Mesenchymal stem cell (in vitro differentiated cells and primary cell): ENCODE results near the gene SLC24A4.

ENCODE experiments used
- DNase-seq: peaks from one replicate; pipeline ENCODE4 v3.0.0-alpha.2; 2013
- H2AFZ ChIP-seq: one replicate; pipeline ENCODE4 v1.6.1; 2013; ENCODE audit warnings: low read depth, mild to moderate bottlenecking, control low read depth, inconsistent platforms, low read length, moderate library complexity
- H2AK5ac ChIP-seq: 2 replicates; pipeline ENCODE4 v1.6.1; 2013; ENCODE audit warnings: low read length, moderate library complexity, mild to moderate bottlenecking, inconsistent platforms; ENCODE audit not compliant: severe bottlenecking
- H2BK120ac ChIP-seq: one replicate; pipeline ENCODE4 v1.6.1; 2013; ENCODE audit warnings: low read depth, mild to moderate bottlenecking, inconsistent platforms, low read length, moderate library complexity
- H2BK12ac ChIP-seq, 2 experiments: one replicate each; pipeline ENCODE4 v1.6.1; 2013; ENCODE audit warnings: inconsistent platforms in 2 of 2, low read length in 2 of 2, mild to moderate bottlenecking in 2 of 2, moderate library complexity in 2 of 2, control low read depth in 1 of 2
- H2BK15ac ChIP-seq: one replicate; pipeline ENCODE4 v1.6.1; 2013; ENCODE audit warnings: mild to moderate bottlenecking, low read depth, inconsistent platforms; ENCODE audit not compliant: poor library complexity, severe bottlenecking
- H2BK5ac ChIP-seq: 2 replicates; pipeline ENCODE4 v1.6.1; 2013; ENCODE audit warnings: low read depth, mild to moderate bottlenecking, low read length, control low read depth, inconsistent platforms; ENCODE audit not compliant: poor library complexity, severe bottlenecking
- H3K14ac ChIP-seq, 2 experiments: one replicate each; pipeline ENCODE4 v1.6.1; 2013; ENCODE audit warnings: inconsistent platforms in 2 of 2, low read length in 2 of 2, control low read depth in 1 of 2, mild to moderate bottlenecking in 1 of 2, moderate library complexity in 1 of 2
- H3K18ac ChIP-seq, 2 experiments: one replicate each; pipeline ENCODE4 v1.6.1; 2013; ENCODE audit warnings: inconsistent platforms in 2 of 2, low read length in 2 of 2, control low read depth in 1 of 2, low read depth in 1 of 2, mild to moderate bottlenecking in 1 of 2
- H3K23ac ChIP-seq, 2 experiments: one replicate each; pipeline ENCODE4 v1.6.1; 2013; ENCODE audit warnings: inconsistent platforms in 2 of 2, low read length in 2 of 2, mild to moderate bottlenecking in 2 of 2, moderate library complexity in 2 of 2, control low read depth in 1 of 2
- H3K27ac ChIP-seq: 2 replicates; pipeline ENCODE4 v1.5.1; 2013; ENCODE audit warnings: mild to moderate bottlenecking, moderate library complexity, low read length, control low read depth, inconsistent platforms; ENCODE audit not compliant: poor library complexity, severe bottlenecking
- H3K27me3 ChIP-seq, 2 experiments: 2 replicates each; pipeline versions ENCODE4 v1.6.1 to v1.7.0; 2013; ENCODE audit warnings: low read length in 2 of 2, mild to moderate bottlenecking in 2 of 2, moderate library complexity in 2 of 2, control low read depth in 1 of 2, inconsistent platforms in 1 of 2; ENCODE audit not compliant: control insufficient read depth in 1 of 2, insufficient read depth in 1 of 2
- H3K36me3 ChIP-seq, 2 experiments: 2 replicates each; pipeline versions ENCODE4 v1.6.1 to v1.7.0; 2013; ENCODE audit warnings: low read length in 2 of 2, control low read depth in 1 of 2, inconsistent platforms in 1 of 2, low read depth in 1 of 2, mild to moderate bottlenecking in 1 of 2; ENCODE audit not compliant: insufficient read depth in 2 of 2, control insufficient read depth in 1 of 2
- H3K4ac ChIP-seq, 2 experiments: one replicate each; pipeline ENCODE4 v1.6.1; 2013; ENCODE audit warnings: inconsistent platforms in 2 of 2, low read length in 2 of 2, mild to moderate bottlenecking in 2 of 2, moderate library complexity in 2 of 2, control low read depth in 1 of 2, low read depth in 1 of 2
- H3K4me1 ChIP-seq: 2 replicates; pipeline ENCODE4 v1.6.1; 2013; ENCODE audit warnings: low read depth, low read length, control low read depth; ENCODE audit not compliant: control insufficient read depth, insufficient read depth
- H3K4me2 ChIP-seq: 2 replicates; pipeline ENCODE4 v1.6.1; 2013; ENCODE audit warnings: low read length, mild to moderate bottlenecking, inconsistent platforms; ENCODE audit not compliant: poor library complexity, severe bottlenecking
- H3K4me3 ChIP-seq, 2 experiments: 2 replicates each; pipeline versions ENCODE4 v1.5.1 to v1.7.0; 2013; ENCODE audit warnings: low read length in 2 of 2, mild to moderate bottlenecking in 2 of 2, control low read depth in 1 of 2, low read depth in 1 of 2; ENCODE audit not compliant: insufficient read depth in 1 of 2
- H3K79me1 ChIP-seq: replicated peaks from 2 replicates; pipeline ENCODE4 v1.6.1; 2013; ENCODE audit warnings: mild to moderate bottlenecking, control low read depth, low read length, inconsistent platforms; ENCODE audit not compliant: poor library complexity, severe bottlenecking
- H3K9ac ChIP-seq: 2 replicates; pipeline ENCODE4 v1.7.0; 2013; ENCODE audit warnings: mild to moderate bottlenecking, low read length, moderate library complexity
- H3K9me3 ChIP-seq: 2 replicates; pipeline ENCODE4 v1.7.0; 2013; ENCODE audit warnings: mild to moderate bottlenecking, low read length; ENCODE audit not compliant: control insufficient read depth
- H4K8ac ChIP-seq: one replicate; pipeline ENCODE4 v1.6.1; 2013; ENCODE audit warnings: inconsistent platforms, mild to moderate bottlenecking, low read length, moderate library complexity
- H4K91ac ChIP-seq: one replicate; pipeline ENCODE4 v1.6.1; 2013; ENCODE audit warnings: mild to moderate bottlenecking, low read length, inconsistent platforms
- WGBS: methylation state at CpG from one replicate; pipeline ENCODE4 v1.1.7; 2013; ENCODE audit warnings: mixed read lengths; 5-methylcytosine and 5-hydroxymethylcytosine counted together

Gene SLC24A4

GRCh38 chr14:92322516-92322915 lies 449 bp upstream of the SLC24A4 start:
- WGBS, result 2% methylated on average over 16 of the region's 23 CpGs
- Histone ChIP-seq H3K4me2 (no peak overlapping the region), H3K27me3 (peaks cover 72 to 81% of the 10 kb centered on the region in 2 experiments), H3K18ac (no peak overlapping the region), H4K91ac (no peak overlapping the region), H2BK15ac (no peak overlapping the region), H3K14ac (no peak overlapping the region), H3K23ac (no peak overlapping the region), H3K27ac (no peak overlapping the region), H3K4ac (no peak overlapping the region), H3K36me3 (no peaks in the 10 kb centered on the region), H3K4me3 (peak overlapping the region in 1 of 2 experiments; percentile 60), H3K9ac (no peak overlapping the region), H2BK120ac (no peak overlapping the region), H2BK5ac (no peak overlapping the region), H3K4me1 (peaks cover 10% of the 10 kb centered on the region), H3K9me3 (no peaks in the 10 kb centered on the region), H2AFZ (no peak overlapping the region), H2AK5ac (no peak overlapping the region), H4K8ac (no peak overlapping the region), H2BK12ac (no peak overlapping the region), H3K79me1 (no peaks in the 10 kb centered on the region)
- DNase-seq, result no peak

GRCh38 chr14:92323916-92324818 lies 1.2 kb downstream of the SLC24A4 start:
- no peak overlapping the region for H3K18ac ChIP-seq
- no peak overlapping the region for H2BK15ac ChIP-seq
- no peak overlapping the region for H4K8ac ChIP-seq
- no peak overlapping the region for H3K14ac ChIP-seq
- H3K79me1 ChIP-seq, result no peaks in the 10 kb centered on the region
- H3K9ac ChIP-seq, result no peak overlapping the region
- H2BK120ac ChIP-seq, result no peak overlapping the region
- peaks cover 10% of the 10 kb centered on the region for H3K4me1 ChIP-seq
- H2BK12ac ChIP-seq, result no peak overlapping the region
- H3K4me2 ChIP-seq, result no peak overlapping the region
- peak overlapping the region in 1 of 2 experiments; percentile 60 for H3K4me3 ChIP-seq
- no peak overlapping the region for H2AK5ac ChIP-seq
- peaks cover 80 to 87% of the 10 kb centered on the region in 2 experiments for H3K27me3 ChIP-seq
- WGBS, result 4% methylated on average over 28 of the region's 42 CpGs
- no peak overlapping the region for H2BK5ac ChIP-seq
- no peak overlapping the region for H4K91ac ChIP-seq
- H2AFZ ChIP-seq, result no peak overlapping the region
- H3K27ac ChIP-seq, result no peak overlapping the region
- no peak for DNase-seq
- H3K9me3 ChIP-seq, result no peaks in the 10 kb centered on the region
- no peaks in the 10 kb centered on the region for H3K36me3 ChIP-seq
- H3K4ac ChIP-seq, result no peak overlapping the region
- peak overlapping the region in 1 of 2 experiments; percentile 15 for H3K23ac ChIP-seq

- H2AFZ ChIP-seq, result no peak overlapping the region
- no peak overlapping the region for H3K4ac ChIP-seq
- H3K27ac ChIP-seq, result no peak overlapping the region
- H2AK5ac ChIP-seq, result no peak overlapping the region
- H3K79me1 ChIP-seq, result no peaks in the 10 kb centered on the region
- no peak overlapping the region for H3K23ac ChIP-seq
- H3K9me3 ChIP-seq, result no peaks in the 10 kb centered on the region
- H4K91ac ChIP-seq, result no peak overlapping the region
- no peak overlapping the region for H4K8ac ChIP-seq
- H2BK12ac ChIP-seq, result no peak overlapping the region
- H3K4me2 ChIP-seq, result no peak overlapping the region
- peaks cover 10% of the 10 kb centered on the region for H3K4me1 ChIP-seq
- no peaks in the 10 kb centered on the region for H3K36me3 ChIP-seq
- H3K27me3 ChIP-seq, result peaks cover 71 to 77% of the 10 kb centered on the region in 2 experiments
- no peak for DNase-seq
- no peak overlapping the region for H2BK15ac ChIP-seq
- no peak overlapping the region for H3K4me3 ChIP-seq
- H2BK5ac ChIP-seq, result no peak overlapping the region
- WGBS, result 57% methylated on average over 4 of the region's 4 CpGs
- H2BK120ac ChIP-seq, result no peak overlapping the region
- H3K18ac ChIP-seq, result no peak overlapping the region
- no peak overlapping the region for H3K9ac ChIP-seq
- H3K14ac ChIP-seq, result no peak overlapping the region
Observed at GRCh38 chr14:92325835-92326234, 2.9 kb downstream of the SLC24A4 start.

- Histone ChIP-seq H3K14ac (no peak overlapping the region), H3K79me1 (no peaks in the 10 kb centered on the region), H3K4me3 (no peak overlapping the region), H2BK120ac (no peak overlapping the region), H2BK12ac (no peak overlapping the region), H3K23ac (no peak overlapping the region), H3K36me3 (no peaks in the 10 kb centered on the region), H2AK5ac (no peak overlapping the region), H3K4ac (no peak overlapping the region), H3K9me3 (no peaks in the 10 kb centered on the region), H3K27me3 (peaks cover 52 to 55% of the 10 kb centered on the region in 2 experiments), H2AFZ (no peak overlapping the region), H3K18ac (no peak overlapping the region), H3K4me1 (peaks cover under 1% of the 10 kb centered on the region), H4K8ac (no peak overlapping the region), H4K91ac (no peak overlapping the region), H3K4me2 (no peak overlapping the region), H3K27ac (no peak overlapping the region), H2BK5ac (no peak overlapping the region), H3K9ac (no peak overlapping the region), H2BK15ac (no peak overlapping the region)
- no peak for DNase-seq
- WGBS, result 81% methylated on average over 6 of the region's 8 CpGs
Observed at GRCh38 chr14:92328664-92329255, 5.8 kb downstream of the SLC24A4 start.
